Endothelial cell (in vitro differentiated cells): ENCODE data around the gene REEP3. TPM values are rescaled to one million over a fixed set of nuclear protein-coding genes. Genes with fewer than 3 reads are reported as not detected.

Experiments used
- DNase-seq: peaks from one replicate; pipeline ENCODE4 v3.0.0; 2021; ENCODE audit warnings: low spot score
- H3K27ac Mint-ChIP-seq: one replicate; pipeline ENCODE4 v1.8.0; 2021; ENCODE audit warnings: mixed read lengths, inconsistent platforms; ENCODE audit not compliant: unreplicated experiment
- H3K27me3 Mint-ChIP-seq: one replicate; pipeline ENCODE4 v1.8.0; 2021; ENCODE audit warnings: mild to moderate bottlenecking, moderate library complexity, mixed read lengths, inconsistent platforms; ENCODE audit not compliant: unreplicated experiment
- H3K36me3 Mint-ChIP-seq: one replicate; pipeline ENCODE4 v1.8.0; 2021; ENCODE audit warnings: mild to moderate bottlenecking, low read depth, mixed read lengths, inconsistent platforms; ENCODE audit not compliant: unreplicated experiment
- H3K4me1 Mint-ChIP-seq: one replicate; pipeline ENCODE4 v1.8.0; 2021; ENCODE audit warnings: mild to moderate bottlenecking, mixed read lengths, inconsistent platforms; ENCODE audit not compliant: unreplicated experiment
- H3K4me3 Mint-ChIP-seq: one replicate; pipeline ENCODE4 v1.8.0; 2021; ENCODE audit warnings: mild to moderate bottlenecking, mixed read lengths, inconsistent platforms; ENCODE audit not compliant: unreplicated experiment
- H3K9me3 Mint-ChIP-seq: one replicate; pipeline ENCODE4 v1.8.0; 2021; ENCODE audit warnings: mixed read lengths, inconsistent platforms; ENCODE audit not compliant: unreplicated experiment
- total RNA-seq: library from RNA; stranded (reverse); fragmentation: NEBNext Ultra II Directional; extraction: Animal tissue kit (Norgen Biotek cat#: 25700); gene quantifications from one replicate; pipeline ENCODE4 v1.2.1, GENCODE V29; 2021; ENCODE audit not compliant: unreplicated experiment
- TF ChIP-seq, protein P1 (sequence below): fragments of 200-600 bp; sonication (generic); IDR thresholded peaks from one replicate; pipeline ENCODE4 v1.5.0; 2021; ENCODE audit warnings: antibody characterized with exemption; ENCODE audit not compliant: unreplicated experiment

REEP3 gene
- total RNA-seq, 1 donor from 2014 or later = 26.1 TPM

GRCh38 chr10:63629363-63630084 lies 108.3 kb downstream of the REEP3 start:
- peaks cover 19% of the 10 kb centered on the region for H3K27me3 Mint-ChIP-seq
- peak; percentile 86 for DNase-seq
- TF ChIP-seq, protein P1, sequence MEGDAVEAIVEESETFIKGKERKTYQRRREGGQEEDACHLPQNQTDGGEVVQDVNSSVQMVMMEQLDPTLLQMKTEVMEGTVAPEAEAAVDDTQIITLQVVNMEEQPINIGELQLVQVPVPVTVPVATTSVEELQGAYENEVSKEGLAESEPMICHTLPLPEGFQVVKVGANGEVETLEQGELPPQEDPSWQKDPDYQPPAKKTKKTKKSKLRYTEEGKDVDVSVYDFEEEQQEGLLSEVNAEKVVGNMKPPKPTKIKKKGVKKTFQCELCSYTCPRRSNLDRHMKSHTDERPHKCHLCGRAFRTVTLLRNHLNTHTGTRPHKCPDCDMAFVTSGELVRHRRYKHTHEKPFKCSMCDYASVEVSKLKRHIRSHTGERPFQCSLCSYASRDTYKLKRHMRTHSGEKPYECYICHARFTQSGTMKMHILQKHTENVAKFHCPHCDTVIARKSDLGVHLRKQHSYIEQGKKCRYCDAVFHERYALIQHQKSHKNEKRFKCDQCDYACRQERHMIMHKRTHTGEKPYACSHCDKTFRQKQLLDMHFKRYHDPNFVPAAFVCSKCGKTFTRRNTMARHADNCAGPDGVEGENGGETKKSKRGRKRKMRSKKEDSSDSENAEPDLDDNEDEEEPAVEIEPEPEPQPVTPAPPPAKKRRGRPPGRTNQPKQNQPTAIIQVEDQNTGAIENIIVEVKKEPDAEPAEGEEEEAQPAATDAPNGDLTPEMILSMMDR = peak; percentile 52
- H3K4me3 Mint-ChIP-seq = peak overlapping the region; percentile 89
- H3K36me3 Mint-ChIP-seq = peaks cover 3% of the 10 kb centered on the region
- peak overlapping the region; percentile 100 for H3K27ac Mint-ChIP-seq
- H3K4me1 Mint-ChIP-seq = peaks cover 57% of the 10 kb centered on the region
- H3K9me3 Mint-ChIP-seq = no peaks in the 10 kb centered on the region

- H3K4me1 Mint-ChIP-seq = peaks cover 59% of the 10 kb centered on the region
- no peaks in the 10 kb centered on the region for H3K9me3 Mint-ChIP-seq
- H3K4me3 Mint-ChIP-seq = peak overlapping the region; percentile 92
- H3K27ac Mint-ChIP-seq = peak overlapping the region; percentile 100
- peak; percentile 90 for DNase-seq
- H3K36me3 Mint-ChIP-seq = peaks cover 7% of the 10 kb centered on the region
- peaks cover 21% of the 10 kb centered on the region for H3K27me3 Mint-ChIP-seq
- TF ChIP-seq, protein P1 = no peak
These were observed 109.1 kb downstream of the REEP3 start for GRCh38 chr10:63630085-63630930.

DNA sequence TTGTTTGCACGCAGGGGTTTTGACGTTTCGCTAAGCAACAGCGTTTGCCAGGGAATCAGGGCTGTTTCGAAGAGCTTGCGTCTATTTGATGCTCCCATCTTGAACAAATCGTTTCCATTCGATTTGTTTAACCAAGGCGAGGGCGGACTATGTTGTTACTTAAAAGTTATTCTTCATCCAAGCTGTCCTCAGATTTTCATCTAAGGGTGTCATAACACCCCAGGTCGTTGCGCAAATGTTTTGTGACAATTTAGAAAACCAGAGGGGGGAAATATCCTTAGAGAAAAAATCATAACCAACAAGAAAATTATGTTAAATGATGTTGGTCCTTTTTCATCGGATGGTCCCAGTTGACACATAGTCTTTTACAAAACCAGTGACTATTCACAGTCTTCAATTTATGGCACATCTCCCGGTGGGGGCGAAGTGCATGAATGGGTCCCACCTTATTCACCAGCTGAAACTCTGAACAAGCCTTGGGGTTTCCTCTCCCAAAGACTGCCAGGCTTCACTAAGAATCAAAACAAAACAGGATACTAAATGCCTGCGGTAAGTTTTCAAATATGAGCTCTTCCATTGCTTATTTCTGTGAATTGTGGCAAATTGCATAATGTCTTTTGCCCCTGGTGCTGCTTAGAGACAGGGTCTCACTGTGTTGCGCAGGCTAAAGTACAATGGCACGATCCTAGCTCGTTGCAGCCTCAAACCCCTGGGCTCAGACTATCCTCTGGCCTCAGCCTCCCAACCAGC lies 109.9 kb downstream of the REEP3 start:
- Mint-ChIP-seq H3K9me3 (no peaks in the 10 kb centered on the region), H3K27me3 (peaks cover 21% of the 10 kb centered on the region), H3K4me3 (peak overlapping the region; percentile 92), H3K27ac (peak overlapping the region; percentile 96), H3K36me3 (peaks cover 7% of the 10 kb centered on the region), H3K4me1 (peaks cover 54% of the 10 kb centered on the region)
- DNase-seq = no peak
- TF ChIP-seq, protein P1 = no peak

DNA sequence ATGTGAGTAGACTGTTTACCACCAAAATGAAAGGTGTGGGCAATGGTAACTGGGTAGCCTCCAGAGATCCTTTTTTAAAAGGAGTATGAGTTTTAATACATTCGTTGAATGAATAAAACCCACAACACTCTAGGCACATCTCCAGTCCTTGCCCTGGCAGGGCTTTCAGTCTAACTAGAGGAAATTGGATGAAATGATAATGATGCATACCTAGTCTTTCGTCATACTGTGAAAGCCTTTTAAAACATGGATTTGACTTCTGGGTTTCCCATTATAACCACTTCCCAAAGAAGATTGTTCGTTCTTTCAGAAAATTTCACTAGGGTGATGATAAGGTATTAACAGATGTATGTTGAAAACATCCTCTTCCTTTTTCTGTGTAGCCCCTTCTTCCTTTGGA lies 110.8 kb downstream of the REEP3 start:
- Mint-ChIP-seq H3K27me3 (peaks cover 21% of the 10 kb centered on the region), H3K4me3 (no peak overlapping the region)

More for the DNA sequence above, 110.8 kb downstream of the REEP3 start:
- DNase-seq = no peak
- H3K36me3 Mint-ChIP-seq = peaks cover 7% of the 10 kb centered on the region
- peak overlapping the region; percentile 96 for H3K27ac Mint-ChIP-seq
- TF ChIP-seq, protein P1 = no peak
- H3K4me1 Mint-ChIP-seq = peaks cover 51% of the 10 kb centered on the region
- H3K9me3 Mint-ChIP-seq = no peaks in the 10 kb centered on the region
